Trophoblast cell (in vitro differentiated cells and primary cell): ENCODE measurements around the gene PDILT.
"Not testable (repeated sequence)": the region's sequence is repeated elsewhere in the genome, so short reads cannot be mapped to it uniquely, and the experiment has no call there.

Source experiments
- DNase-seq, 2 donors: peaks; one replicate each; pipeline ENCODE4 v3.0.0-alpha.2; 2016
- H2AFZ ChIP-seq: 2 replicates; pipeline ENCODE4 v1.6.1; 2013; ENCODE audit warnings: low read length, moderate library complexity, mild to moderate bottlenecking; ENCODE audit not compliant: insufficient read depth, poor library complexity
- H2AK5ac ChIP-seq: 2 replicates; pipeline ENCODE4 v1.6.1; 2013; ENCODE audit warnings: mild to moderate bottlenecking, low read length
- H2BK120ac ChIP-seq: 2 replicates; pipeline ENCODE4 v1.6.1; 2013; ENCODE audit warnings: low read length, mild to moderate bottlenecking, moderate library complexity; ENCODE audit not compliant: insufficient read depth, poor library complexity
- H2BK12ac ChIP-seq: 2 replicates; pipeline ENCODE4 v1.6.1; 2013; ENCODE audit warnings: mild to moderate bottlenecking, low read length, moderate library complexity
- H2BK5ac ChIP-seq: 2 replicates; pipeline ENCODE4 v1.6.1; 2013; ENCODE audit warnings: low read length, low read depth, moderate library complexity, mild to moderate bottlenecking; ENCODE audit not compliant: poor library complexity
- H3K14ac ChIP-seq: 2 replicates; pipeline ENCODE4 v1.6.1; 2013; ENCODE audit warnings: mild to moderate bottlenecking, low read length
- H3K18ac ChIP-seq: 2 replicates; pipeline ENCODE4 v1.6.1; 2013; ENCODE audit warnings: mild to moderate bottlenecking, low read length
- H3K23ac ChIP-seq: 2 replicates; pipeline ENCODE4 v1.6.1; 2013; ENCODE audit warnings: low read length
- H3K27ac ChIP-seq: 2 replicates; pipeline ENCODE4 v1.5.1; 2013; ENCODE audit warnings: low read depth, mild to moderate bottlenecking, inconsistent platforms, low read length, moderate library complexity
- H3K27me3 ChIP-seq: 2 replicates; pipeline ENCODE4 v1.6.1; 2013; ENCODE audit warnings: inconsistent platforms, mild to moderate bottlenecking, low read length, moderate library complexity; ENCODE audit not compliant: insufficient read depth
- H3K36me3 ChIP-seq, 2 experiments: 1 replicate in 1 of 2; 2 replicates in 1 of 2; pipeline ENCODE4 v1.6.1; 2013; ENCODE audit warnings: low read length in 2 of 2, mild to moderate bottlenecking in 2 of 2, moderate library complexity in 1 of 2; ENCODE audit not compliant: insufficient read depth in 2 of 2, control insufficient read depth in 1 of 2
- H3K4ac ChIP-seq: 2 replicates; pipeline ENCODE4 v1.6.1; 2013; ENCODE audit warnings: low read depth, mild to moderate bottlenecking, low read length, moderate library complexity
- H3K4me1 ChIP-seq, 2 experiments: 1 replicate in 1 of 2; 2 replicates in 1 of 2; pipeline ENCODE4 v1.6.1; 2013; ENCODE audit warnings: low read length in 2 of 2, mild to moderate bottlenecking in 2 of 2, moderate library complexity in 1 of 2; ENCODE audit not compliant: insufficient read depth in 2 of 2, control insufficient read depth in 1 of 2
- H3K4me2 ChIP-seq: 2 replicates; pipeline ENCODE4 v1.6.1; 2013; ENCODE audit warnings: inconsistent platforms, mild to moderate bottlenecking, low read length, moderate library complexity
- H3K4me3 ChIP-seq: 2 replicates; pipeline ENCODE4 v1.5.1; 2013; ENCODE audit warnings: mild to moderate bottlenecking, low read depth, low read length, inconsistent platforms
- H3K79me1 ChIP-seq: one replicate; pipeline ENCODE4 v1.6.1; 2013; ENCODE audit warnings: low read length
- H3K79me2 ChIP-seq: 2 replicates; pipeline ENCODE4 v1.6.1; 2013; ENCODE audit warnings: low read length, mild to moderate bottlenecking; ENCODE audit not compliant: control insufficient read depth, insufficient read depth, poor library complexity
- H3K9ac ChIP-seq: 2 replicates; pipeline ENCODE4 v1.6.1; 2013; ENCODE audit warnings: mild to moderate bottlenecking, low read length
- H3K9me3 ChIP-seq: 2 replicates; pipeline ENCODE4 v1.6.1; 2013; ENCODE audit warnings: low read depth, mild to moderate bottlenecking, control low read depth, inconsistent platforms, low read length; ENCODE audit not compliant: insufficient read depth
- H4K12ac ChIP-seq: 2 replicates; pipeline ENCODE4 v1.6.1; 2013; ENCODE audit warnings: low read depth, mild to moderate bottlenecking, low read length, moderate library complexity
- H4K8ac ChIP-seq: 2 replicates; pipeline ENCODE4 v1.6.1; 2013; ENCODE audit warnings: low read depth, mild to moderate bottlenecking, low read length, moderate library complexity
- H4K91ac ChIP-seq: one replicate; pipeline ENCODE4 v1.6.1; 2013; ENCODE audit warnings: low read depth, mild to moderate bottlenecking, low read length, moderate library complexity
- WGBS: extraction: QIAGEN DNeasy Blood & Tissue Kit; methylation state at CpG from one replicate; pipeline ENCODE4 v1.1.7; 2013; ENCODE audit warnings: missing lambda C conversion rate; ENCODE audit not compliant: insufficient read length, insufficient coverage; ENCODE audit errors: extremely low coverage; 5-methylcytosine and 5-hydroxymethylcytosine counted together

The PDILT gene

DNA sequence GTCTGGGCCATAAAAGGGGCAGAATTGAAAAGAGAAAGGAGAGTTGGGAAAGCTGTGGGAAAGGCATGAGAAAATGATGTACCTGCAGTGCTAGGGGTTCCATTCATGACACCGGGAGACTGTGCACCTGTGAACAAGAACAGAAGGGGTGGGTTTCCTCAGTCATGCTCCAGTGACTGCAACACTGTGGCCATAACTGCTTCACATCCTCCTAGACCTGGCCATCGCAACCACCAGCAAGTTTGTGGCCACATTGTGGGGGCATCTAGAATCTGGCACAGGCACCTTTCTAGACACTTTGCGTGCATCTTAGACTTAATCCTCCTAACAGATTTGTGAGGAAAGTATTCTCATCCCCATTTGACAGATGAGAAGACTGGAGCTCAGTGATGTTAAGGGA, 90.0 kb downstream of the PDILT start:
- Histone ChIP-seq H3K79me2 (no peaks in the 10 kb centered on the region), H2BK120ac (no peak overlapping the region), H4K12ac (no peak overlapping the region), H3K18ac (no peak overlapping the region), H4K8ac (no peak overlapping the region), H3K36me3 (no peaks in the 10 kb centered on the region), H3K27ac (no peak overlapping the region), H3K14ac (no peak overlapping the region), H3K79me1 (no peaks in the 10 kb centered on the region), H2AFZ (no peak overlapping the region), H3K4me2 (no peak overlapping the region), H3K4me3 (no peak overlapping the region), H2BK12ac (no peak overlapping the region), H4K91ac (no peak overlapping the region), H3K4me1 (no peaks in the 10 kb centered on the region), H3K4ac (no peak overlapping the region), H3K9ac (no peak overlapping the region), H3K9me3 (peaks cover 3% of the 10 kb centered on the region), H3K23ac (no peak overlapping the region), H2AK5ac (no peak overlapping the region), H2BK5ac (no peak overlapping the region), H3K27me3 (no peaks in the 10 kb centered on the region)
- no peak for DNase-seq
- WGBS = no CpG with 5 or more reads among the region's 3 CpGs

DNA sequence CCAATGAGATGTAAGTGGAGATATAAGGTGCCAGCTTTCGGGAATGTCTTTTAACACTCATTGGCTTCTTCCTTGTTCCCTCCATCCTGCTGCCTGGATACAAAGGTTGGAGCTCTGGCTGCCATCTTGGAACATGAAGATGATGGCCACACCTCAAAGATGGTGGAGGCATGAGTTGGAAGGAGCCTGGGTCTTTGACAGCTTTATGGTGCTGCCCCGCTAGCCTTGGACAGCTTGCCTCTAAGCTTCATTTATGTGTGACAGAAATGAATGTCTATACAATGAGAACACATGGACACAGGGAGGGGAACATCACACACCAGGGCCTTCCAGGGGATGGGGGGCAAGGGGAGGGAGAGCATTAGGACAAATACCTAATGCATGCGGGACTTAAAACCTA, 90.8 kb downstream of the PDILT start:
- Histone ChIP-seq H2BK5ac (no peak overlapping the region), H4K91ac (no peak overlapping the region), H3K4me3 (no peak overlapping the region), H3K14ac (no peak overlapping the region), H3K27ac (no peak overlapping the region), H4K12ac (no peak overlapping the region), H4K8ac (no peak overlapping the region), H3K27me3 (no peaks in the 10 kb centered on the region), H2AK5ac (no peak overlapping the region), H3K79me1 (no peaks in the 10 kb centered on the region), H3K4me1 (no peaks in the 10 kb centered on the region), H3K23ac (no peak overlapping the region), H2AFZ (no peak overlapping the region), H2BK120ac (no peak overlapping the region), H3K18ac (no peak overlapping the region), H3K9ac (no peak overlapping the region), H3K4me2 (no peak overlapping the region), H2BK12ac (no peak overlapping the region), H3K36me3 (no peaks in the 10 kb centered on the region), H3K4ac (no peak overlapping the region), H3K9me3 (peaks cover 2% of the 10 kb centered on the region), H3K79me2 (no peaks in the 10 kb centered on the region)
- WGBS = no CpG with 5 or more reads among the region's 3 CpGs
- DNase-seq = no peak

DNA sequence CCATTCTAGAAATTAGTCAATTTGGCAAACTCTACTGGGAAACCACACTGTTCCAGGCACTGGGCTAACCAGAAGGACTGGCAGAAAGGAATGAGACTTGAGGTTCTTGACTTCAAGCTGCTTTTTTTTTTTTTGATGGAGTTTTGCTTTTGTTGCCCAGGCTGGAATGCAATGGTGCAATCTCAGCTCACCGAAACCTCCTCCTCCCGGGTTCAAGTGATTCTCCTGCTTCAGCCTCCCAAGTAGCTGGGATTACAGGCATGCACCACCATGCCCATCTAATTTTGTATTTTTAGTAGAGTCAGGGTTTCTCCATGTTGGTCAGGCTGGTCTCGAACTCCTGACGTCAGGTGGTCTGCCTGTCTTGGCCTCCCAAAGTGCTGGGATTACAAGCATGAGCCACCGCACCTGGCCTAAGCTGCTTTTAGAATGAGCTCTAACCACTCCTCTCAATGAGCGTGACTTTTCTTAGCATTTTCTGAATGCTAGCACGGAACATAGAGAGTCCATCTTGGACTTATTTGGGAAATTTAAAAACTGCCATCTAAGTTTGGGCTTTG, 91.9 kb downstream of the PDILT start:
- H3K14ac ChIP-seq, H3K9me3 ChIP-seq, H4K8ac ChIP-seq, H3K23ac ChIP-seq, H3K18ac ChIP-seq, H3K27ac ChIP-seq, H2AK5ac ChIP-seq, H4K91ac ChIP-seq, DNase-seq, H3K9ac ChIP-seq, H3K4ac ChIP-seq, H3K79me1 ChIP-seq, H4K12ac ChIP-seq, H3K4me3 ChIP-seq, H3K79me2 ChIP-seq, H3K36me3 ChIP-seq, H2BK12ac ChIP-seq, H2BK120ac ChIP-seq, H2BK5ac ChIP-seq, H3K4me2 ChIP-seq, H3K27me3 ChIP-seq, H2AFZ ChIP-seq, H3K4me1 ChIP-seq: not testable (repeated sequence)
- no CpG with 5 or more reads among the region's 7 CpGs for WGBS

DNA sequence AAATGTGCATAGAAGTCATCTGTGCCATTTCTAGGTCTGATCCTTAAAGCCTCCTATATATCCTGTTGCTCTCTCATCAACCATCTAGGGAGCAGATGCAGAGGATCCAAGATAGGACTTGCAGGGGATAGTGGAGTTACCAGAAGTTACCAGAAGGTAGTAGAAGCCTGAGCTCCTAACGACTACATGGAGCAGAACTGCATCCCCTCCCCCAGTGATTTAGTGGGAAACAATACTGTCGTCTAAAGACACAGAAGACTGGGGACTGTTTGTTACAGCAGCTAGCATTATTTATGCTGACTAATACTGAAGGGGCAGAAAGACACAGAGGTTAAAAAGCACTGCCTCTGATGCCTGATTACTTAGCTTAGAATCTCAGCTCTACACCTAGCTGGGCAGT, 93.0 kb downstream of the PDILT start:
- DNase-seq = no peak
- Histone ChIP-seq H3K4me3 (no peak overlapping the region), H2BK120ac (no peak overlapping the region), H4K8ac (no peak overlapping the region), H3K23ac (no peak overlapping the region), H3K27me3 (no peaks in the 10 kb centered on the region), H4K91ac (no peak overlapping the region), H3K4me2 (no peak overlapping the region), H3K14ac (no peak overlapping the region), H3K9me3 (peaks cover 2% of the 10 kb centered on the region), H3K18ac (no peak overlapping the region), H3K4ac (no peak overlapping the region), H3K4me1 (no peaks in the 10 kb centered on the region), H3K9ac (no peak overlapping the region), H3K79me2 (no peaks in the 10 kb centered on the region), H3K79me1 (no peaks in the 10 kb centered on the region), H2BK5ac (no peak overlapping the region), H2BK12ac (no peak overlapping the region), H3K36me3 (no peaks in the 10 kb centered on the region), H4K12ac (no peak overlapping the region), H3K27ac (no peak overlapping the region), H2AFZ (no peak overlapping the region), H2AK5ac (no peak overlapping the region)
- WGBS = no CpG with 5 or more reads among the region's 2 CpGs
